H1 (cell line): ENCODE results near the gene KCNMA1. TPM values are rescaled to one million over a fixed set of nuclear protein-coding genes. Genes with fewer than 3 reads are reported as not detected.

Source experiments
- SAP30 ChIP-seq: fragments of 300-600 bp; sonication (generic); IDR thresholded peaks from 2 replicates; pipeline ENCODE4 v1.7.1; 2012; ENCODE audit warnings: low read length, moderate library complexity, mild to moderate bottlenecking, inconsistent platforms; ENCODE audit not compliant: insufficient read depth, insufficient replicate concordance
- SIN3A ChIP-seq, 2 experiments: IDR thresholded peaks in 1 of 2; conservative IDR thresholded peaks in 1 of 2; 2 replicates each; pipeline ENCODE4 v1.6.1; 2011 to 2012; ENCODE audit warnings: low read length in 2 of 2, improper control_type of control experiment in 1 of 2, low read depth in 1 of 2, mild to moderate bottlenecking in 1 of 2
- polyA plus RNA-seq, 7 experiments: library from polyadenylated mRNA; depleted of rRNA in 3 of 7; stranded (reverse) in 5 of 7; unstranded in 2 of 7; fragments of >200 nt in 5 of 7; fragments of 200-250 nt in 2 of 7; gene quantifications; 1 replicate in 5 of 7; 2 replicates in 1 of 7; 4 replicates in 1 of 7; pipeline versions ENCODE4 v1.2.1 to v1.2.3, GENCODE V29; 2011 to 2013; ENCODE audit warnings: missing spikeins in 2 of 7, mixed read lengths in 2 of 7
- total RNA-seq: library from RNA; stranded (reverse); fragmentation: NEBNext Ultra II Directional; extraction: Animal tissue kit (Norgen Biotek cat#: 25700); gene quantifications from 2 replicates; pipeline ENCODE4 v1.2.1, GENCODE V29; 2021
- TF ChIP-seq, protein P1 (sequence below): IDR thresholded peaks from 2 replicates; pipeline ENCODE4 v1.6.1; 2012; ENCODE audit warnings: inconsistent platforms

Gene KCNMA1
- total and polyA plus RNA-seq, 2 of the 8 experiments (the other 6 are each of a cell fraction or from before 2014, with no cell fraction given): 10.2 to 11.1 TPM

DNA sequence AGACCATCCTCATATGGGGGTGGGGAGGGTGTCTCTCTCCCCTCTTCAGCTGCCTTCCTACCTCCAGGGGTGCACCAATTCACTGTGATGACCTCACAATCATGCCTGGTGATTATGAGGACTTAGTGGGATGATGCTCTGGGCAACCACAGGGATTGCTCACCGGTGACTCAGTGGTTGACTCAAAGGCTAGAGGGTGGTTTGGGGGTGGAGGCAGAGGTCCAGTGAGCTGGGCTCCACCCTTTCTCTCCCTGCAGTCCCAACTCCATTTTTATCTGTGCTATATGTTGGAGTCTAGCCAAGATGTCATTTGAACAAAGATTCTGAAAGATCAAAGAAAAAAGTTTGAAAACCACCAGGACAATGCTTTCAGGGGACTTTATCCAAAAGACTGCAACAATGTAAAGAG lies 286.9 kb downstream of the KCNMA1 start (continued):
- TF ChIP-seq, protein P1, sequence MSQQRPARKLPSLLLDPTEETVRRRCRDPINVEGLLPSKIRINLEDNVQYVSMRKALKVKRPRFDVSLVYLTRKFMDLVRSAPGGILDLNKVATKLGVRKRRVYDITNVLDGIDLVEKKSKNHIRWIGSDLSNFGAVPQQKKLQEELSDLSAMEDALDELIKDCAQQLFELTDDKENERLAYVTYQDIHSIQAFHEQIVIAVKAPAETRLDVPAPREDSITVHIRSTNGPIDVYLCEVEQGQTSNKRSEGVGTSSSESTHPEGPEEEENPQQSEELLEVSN: no peak
- no peak for TF ChIP-seq SAP30
- no peak for TF ChIP-seq SIN3A (conservative IDR thresholded peaks at IDR 0.05 in 1 of 2, IDR thresholded peaks at IDR 0.05 in 1 of 2; ENCODE audit: low read depth in 1 of 2, low read length in 2 of 2)
